HuH-7.5 (cell line): ENCODE data around the gene TSG101.

ENCODE experiments used
- DNase-seq: peaks from one replicate; pipeline ENCODE4 v3.0.0; 2011; ENCODE audit warnings: low spot score

The TSG101 gene

DNA sequence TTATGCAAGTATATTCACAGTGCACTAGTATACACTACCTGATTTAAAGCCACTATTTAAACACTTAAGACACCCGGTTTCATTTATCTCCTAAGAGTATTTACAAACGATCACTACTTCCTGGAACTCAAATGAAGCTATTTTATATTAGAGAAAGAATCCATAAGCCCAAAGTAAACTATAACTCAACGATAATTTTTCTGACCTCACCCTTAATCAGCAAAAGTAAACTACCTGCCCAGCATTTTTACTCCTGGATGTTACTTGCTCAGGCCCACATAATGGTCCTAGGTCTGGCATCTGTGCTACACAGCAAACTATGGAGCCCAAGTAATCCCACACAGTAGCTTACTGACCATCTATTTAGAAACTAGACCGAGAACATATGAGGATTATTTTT is 33.4 kb downstream of the TSG101 start:
- DNase-seq, result no peak

DNA sequence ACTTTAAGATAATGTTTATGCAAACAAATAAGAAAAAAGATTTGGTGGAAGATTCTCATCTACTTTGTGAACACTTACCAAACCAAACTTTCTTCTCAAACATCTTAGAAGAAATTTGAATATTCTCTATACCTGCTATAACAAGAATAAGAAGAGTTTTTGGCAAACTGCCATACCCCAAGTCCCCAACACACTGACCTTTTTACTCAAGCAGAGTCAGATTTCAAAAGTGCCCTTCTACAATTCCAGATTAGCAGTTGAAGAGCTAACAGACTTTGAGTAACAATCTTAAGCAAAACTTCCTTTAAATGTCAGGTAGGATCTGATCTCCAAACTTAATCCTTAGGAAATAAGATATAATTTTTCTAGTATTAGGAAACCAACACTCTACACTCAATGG is 33.9 kb downstream of the TSG101 start:
- no peak for DNase-seq

DNA sequence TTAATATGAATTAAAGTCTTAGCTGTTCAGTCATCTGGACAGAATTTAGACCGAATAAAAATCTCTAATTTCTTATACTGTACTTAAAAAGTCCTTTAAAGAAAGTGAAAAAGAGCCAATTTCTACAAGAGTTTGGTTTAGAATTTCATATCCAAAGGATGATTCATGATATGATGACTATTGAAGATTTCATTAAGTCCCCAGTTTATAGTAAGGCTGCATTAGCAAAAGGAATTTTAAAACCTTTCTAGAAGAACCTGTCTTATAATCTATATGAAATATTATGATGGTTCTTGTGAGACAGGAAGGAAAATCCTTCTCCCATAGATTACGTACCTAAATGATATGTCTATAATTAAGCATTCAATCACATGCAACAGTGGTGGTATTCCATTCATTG is 34.8 kb downstream of the TSG101 start:
- no peak for DNase-seq

DNA sequence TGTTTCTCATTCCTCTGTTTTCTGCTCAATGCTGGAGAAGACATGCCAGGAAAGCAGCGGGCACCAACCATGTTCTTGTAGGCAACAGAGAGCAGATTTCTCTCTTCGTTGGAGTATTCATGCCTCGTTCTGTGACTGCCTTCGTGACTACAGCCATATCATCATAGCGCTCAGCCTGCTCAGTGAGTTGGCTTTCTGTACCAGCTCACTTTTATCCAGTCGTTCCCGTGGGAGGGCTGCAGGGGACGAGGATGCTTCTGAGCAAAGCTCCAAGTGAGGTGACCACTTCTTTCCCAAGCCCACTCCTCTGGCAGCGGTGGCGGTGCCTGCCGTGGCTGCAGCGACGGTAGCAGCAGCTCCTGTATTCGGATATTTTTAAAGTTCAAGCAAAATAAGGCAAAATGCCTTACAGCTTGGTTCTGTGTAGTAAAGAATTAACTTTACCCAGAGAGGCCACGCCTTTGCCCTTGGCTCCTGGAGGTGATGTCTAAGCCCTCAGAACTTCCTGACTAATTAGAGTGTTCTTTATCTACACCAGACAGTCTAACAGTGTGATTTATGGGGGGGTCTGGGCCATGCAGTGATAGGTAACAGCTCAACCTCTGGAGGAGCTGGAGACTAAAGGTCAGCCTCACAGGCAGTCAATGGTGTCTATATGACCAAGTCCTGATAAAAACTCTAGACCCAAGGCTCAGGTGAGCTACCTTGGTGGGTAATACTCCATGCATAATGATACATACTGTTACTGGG is 35.8 kb downstream of the TSG101 start:
- DNase-seq, result no peak

DNA sequence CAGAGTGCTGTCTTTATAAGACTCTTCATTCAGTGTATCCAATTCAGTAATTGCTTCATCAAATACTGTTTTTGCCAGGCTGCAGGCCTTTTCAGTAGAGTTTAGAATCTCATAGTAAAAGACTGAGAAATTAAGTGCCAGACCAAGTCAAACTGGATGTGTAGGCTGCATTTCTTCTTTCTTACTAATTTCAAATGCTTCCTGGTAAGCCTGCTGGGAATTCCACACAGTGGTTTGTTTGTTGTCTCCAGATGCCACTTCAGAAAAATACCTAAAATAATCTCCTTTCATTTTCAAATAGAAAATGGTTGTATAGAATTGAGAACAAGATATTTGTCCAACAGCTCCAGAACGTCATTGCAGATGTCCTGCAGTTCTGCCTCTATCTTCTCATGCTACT is 36.4 kb downstream of the TSG101 start:
- no peak for DNase-seq

DNA sequence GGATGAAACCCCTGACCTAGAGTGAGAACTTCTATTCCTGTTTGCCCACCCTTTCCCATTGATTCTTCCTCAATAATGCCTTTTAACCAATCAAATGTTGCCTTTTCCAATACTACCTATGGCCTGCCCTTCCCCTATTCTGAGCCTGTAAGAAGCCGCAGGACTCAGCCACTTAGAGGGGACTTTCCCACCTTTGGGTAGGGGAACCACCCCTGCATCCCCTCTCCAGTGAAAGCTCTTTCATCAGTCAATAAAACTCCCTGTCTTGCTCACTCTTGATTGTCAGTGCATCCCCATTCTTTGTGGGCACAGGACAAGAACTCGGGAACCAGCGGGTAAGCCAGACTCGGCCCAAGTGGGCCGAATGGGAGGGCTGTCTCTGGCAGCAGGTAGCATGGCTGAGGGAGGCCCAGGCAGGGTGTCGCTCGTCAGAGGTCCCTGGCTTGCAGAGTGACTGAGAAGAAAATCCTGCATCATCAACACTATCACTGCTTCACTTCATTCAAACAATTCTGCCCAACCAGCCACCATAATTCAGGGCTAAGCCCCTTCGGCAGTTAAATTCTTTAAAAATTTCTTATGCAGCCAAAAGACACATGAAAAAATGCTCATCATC is 40.7 kb downstream of the TSG101 start:
- no peak for DNase-seq

DNA sequence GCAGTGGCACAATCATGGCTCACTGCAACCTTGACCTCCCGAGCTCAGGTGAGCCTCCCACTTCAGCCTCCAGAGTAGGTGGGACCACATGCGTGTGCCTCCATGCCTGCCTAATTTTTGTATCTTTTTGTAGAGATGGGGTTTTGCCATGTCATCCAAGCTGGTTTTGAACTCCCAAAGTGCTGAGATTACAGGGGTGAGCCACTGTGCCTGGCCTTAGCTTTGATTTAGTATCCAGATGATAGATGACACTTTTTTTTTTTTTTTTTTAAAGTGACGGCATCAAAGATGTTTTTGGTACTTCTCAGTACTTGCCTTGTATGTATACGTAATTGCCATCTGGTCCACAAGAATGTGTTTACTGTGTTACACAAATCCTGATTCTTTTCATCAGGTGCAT is 47.7 kb downstream of the TSG101 start:
- no peak for DNase-seq

DNA sequence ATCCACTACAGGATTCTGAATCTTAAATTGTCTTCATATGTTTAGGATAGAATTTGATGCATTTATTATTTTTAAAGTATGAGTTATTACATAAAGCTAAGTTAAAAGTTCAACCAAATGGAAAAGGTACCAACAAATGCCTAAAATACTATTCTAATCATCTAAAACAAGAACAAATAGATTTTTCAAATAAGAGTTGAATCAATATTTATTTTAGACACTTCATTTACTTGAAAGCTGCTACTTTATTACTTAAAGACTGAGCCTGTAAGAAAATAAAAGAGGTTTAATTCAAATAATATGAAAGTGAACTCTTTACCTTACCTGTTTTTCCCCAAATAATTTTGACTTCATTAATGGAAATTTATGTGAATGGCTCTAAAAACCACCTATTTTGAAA is 54.2 kb downstream of the TSG101 start:
- DNase-seq, result no peak

DNA sequence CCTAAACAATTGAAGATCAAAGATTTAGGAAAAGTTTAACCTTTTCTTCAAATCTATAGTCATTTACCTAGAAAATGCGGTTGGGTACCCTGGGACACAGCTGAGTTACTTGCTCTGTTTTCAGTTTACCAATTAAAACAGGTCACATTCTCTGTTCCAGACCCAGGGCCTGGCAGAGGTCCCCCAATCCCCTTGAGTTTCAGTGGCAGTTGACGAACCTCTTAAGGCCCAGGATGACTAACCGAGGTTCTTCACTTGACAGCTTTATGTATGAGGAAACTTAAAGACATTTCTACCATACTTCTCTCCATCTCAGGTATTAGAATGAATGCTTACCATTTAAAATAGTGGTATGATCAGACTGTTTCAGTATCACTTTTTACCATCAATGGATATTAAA is 54.7 kb downstream of the TSG101 start:
- DNase-seq, result no peak

DNA sequence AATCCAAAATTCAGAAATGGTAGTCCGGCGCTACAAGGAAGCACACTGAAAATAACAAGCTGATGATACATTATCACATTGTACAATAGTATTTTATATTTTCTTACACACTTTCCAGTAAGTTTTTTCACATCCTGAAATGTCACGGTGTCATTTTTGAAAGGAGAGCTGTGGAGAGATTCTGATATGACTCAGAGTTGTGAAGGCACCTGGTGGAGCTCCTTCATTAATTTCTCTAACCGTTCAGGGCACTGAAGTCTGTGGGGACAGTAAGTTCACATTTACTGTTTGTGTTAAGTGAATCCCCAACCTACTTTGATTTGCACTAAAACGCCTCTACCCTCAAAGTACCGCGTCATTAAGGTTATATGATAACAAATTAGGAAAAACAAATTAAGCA is 57.8 kb downstream of the TSG101 start:
- DNase-seq, result no peak

DNA sequence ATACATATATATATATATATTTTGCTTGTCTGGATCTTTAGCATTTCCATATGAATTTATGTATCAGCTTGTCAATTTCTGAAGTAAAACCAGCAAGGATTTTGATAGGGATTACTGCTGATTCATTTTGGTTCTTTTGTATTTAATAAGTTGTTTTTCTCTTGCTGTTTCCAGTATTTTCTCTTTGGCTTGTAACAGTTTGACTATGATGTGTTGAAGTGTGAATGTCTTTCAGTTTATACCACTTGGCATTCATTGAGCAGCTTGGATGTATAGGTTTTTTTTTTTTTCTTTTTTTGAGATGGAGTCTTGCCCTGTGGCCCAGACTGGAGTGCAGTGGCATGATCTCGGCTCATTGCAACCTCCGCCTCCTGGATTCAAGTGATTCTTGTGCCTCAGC is 58.7 kb downstream of the TSG101 start:
- no peak for DNase-seq

DNA sequence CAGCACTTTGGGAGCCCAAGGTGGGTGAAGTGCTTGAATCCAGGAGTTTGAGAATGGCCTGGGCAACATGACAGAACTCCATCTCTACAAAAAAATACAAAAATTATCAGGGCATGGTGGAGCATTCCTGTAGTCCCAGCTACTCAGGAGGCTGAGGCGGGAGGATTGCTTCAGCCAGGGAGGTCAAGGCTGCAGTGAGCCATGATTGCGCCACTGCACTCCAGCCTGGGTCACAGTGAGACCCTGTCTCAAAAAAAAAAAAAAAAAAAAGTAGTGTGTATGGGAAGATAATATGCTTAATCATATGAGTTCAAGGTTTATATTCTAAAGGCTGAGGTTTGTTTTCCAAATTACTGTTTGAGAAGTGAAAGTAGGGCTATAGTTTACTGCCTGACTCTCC is 60.3 kb downstream of the TSG101 start:
- DNase-seq, result no peak

DNA sequence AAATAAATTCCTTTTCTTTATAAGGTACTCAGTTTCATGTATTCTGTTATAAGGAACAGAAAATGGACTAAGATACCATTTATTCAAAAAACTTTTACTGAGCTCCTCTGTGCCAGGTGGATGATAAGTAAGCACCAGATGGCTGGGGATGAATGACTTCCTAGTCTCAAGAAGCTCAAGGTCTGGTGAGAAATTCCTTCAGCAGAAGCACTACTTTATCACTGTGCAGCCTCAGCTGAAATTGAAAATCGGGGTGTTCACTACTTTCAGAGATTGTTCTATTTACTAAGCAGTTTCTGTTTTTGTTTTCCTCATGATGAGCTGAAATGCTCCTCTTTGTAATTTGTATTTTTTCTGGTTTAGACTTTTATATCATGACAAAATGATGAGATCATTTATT is 63.3 kb downstream of the TSG101 start:
- DNase-seq, result no peak

DNA sequence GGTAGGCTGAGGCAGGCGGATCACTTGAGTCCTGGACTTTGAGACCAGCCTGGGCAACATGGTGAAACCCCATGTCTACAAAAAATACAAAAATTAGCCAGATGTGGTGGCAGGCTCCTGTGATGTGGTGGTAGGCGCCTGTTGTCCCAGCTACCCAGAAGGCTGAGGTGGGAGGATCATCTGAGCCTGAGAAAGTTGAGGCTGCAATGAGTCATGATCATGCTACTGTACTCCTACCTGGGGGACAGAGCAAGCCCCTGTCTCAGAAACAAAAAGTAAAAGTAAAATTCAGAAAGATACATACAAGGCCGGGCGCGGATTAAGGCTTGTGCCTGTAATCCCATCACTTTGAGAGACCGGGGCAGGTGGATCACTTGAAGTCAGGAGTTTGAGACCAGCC is 64.8 kb downstream of the TSG101 start:
- DNase-seq, result no peak

DNA sequence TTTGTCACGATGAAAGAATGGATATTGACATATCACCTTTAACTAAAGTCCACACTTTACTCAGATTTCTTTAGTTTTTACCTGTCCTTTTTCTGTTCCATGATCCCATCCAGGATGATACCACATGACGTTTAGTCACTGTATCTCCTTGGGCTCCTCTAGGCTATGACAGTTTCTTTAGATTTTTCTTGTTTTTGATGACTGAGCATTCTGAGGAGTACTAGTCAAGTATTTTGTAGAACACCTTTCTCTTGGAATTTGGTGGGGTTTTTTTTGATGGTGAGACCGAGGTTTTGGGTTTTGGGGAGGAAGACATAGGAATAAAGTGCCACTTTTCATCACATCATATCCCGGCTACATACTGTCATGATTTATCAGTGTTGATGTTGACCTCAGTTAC is 67.1 kb downstream of the TSG101 start:
- DNase-seq, result no peak

DNA sequence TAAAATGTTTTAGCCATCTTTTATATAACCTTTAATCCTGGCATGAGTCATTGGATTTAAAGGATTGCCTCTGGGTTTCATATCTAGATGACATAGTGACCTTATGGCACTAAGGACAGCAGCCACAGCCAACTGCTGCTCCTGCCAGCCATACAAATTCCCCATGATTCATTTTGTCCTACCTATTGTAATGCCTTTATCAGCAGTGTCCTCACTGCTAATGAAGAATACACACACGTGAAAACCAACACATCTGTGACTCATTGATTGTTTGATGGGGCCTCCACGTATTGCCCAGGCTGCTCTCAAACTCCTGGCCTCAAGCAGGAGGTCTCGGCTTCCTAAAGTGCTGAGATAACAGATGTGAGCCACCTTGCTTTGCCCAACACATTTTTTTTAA is 69.3 kb downstream of the TSG101 start:
- DNase-seq, result peak; percentile 16

DNA sequence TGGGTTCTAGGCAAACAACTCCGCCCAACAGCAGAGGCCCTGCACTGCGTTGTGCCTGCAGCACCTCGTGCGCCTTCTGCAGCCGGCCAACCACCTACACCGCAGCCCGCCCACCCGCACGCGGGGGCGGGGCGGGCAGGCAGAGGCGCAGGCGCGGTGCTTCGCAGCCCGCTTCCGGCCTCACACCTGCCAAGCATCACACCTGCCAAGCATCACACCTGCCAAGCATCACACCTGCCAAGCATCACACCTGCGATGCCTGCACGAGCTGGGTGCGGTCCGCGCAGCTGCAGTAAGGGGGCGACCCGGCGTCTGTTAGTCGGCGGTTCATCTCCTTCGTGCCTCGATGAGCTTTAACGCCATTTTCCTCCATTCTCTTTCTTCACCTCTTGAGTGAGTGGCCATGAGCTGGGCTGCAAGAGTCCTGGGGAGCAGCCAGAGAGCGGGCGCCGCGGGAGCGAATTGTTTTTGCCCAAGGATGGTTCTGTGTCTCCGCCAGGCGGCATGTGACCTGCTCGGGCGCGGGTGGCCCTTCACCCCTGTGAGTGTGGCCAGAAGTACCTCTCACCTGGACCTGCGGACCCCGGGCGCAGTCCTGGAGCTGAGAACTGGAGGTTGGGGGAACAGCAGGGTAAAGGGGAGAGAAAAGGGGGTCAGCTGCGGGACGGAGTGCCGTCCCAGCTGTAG is 70.9 kb downstream of the TSG101 start, which contains the start of gene LDHAL6A:
Gene LDHAL6A, plus strand, starts transcription at position 171 of the 687 bp plus-strand sequence. CDS start 825 bp downstream, outside the sequence.
- no peak for DNase-seq

DNA sequence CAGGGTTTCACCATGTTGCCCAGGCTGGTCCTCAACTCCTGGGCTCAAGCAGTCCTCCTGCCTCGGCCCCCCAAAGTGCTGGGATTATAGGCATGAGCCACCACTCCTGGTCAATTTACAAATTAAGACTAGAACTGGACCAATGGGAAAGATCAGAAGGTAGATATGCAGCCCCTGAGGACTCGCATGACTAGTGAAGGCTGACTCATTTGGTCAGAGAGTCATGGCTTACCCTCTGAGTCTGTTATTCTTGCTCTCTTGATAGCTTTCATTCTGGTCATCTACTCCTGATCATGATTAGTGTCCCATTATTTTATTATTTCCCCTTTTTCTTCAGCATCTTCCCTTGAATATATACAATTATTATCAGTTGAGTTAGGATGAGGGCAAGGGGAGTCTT is 73.8 kb downstream of the TSG101 start:
- no peak for DNase-seq

DNA sequence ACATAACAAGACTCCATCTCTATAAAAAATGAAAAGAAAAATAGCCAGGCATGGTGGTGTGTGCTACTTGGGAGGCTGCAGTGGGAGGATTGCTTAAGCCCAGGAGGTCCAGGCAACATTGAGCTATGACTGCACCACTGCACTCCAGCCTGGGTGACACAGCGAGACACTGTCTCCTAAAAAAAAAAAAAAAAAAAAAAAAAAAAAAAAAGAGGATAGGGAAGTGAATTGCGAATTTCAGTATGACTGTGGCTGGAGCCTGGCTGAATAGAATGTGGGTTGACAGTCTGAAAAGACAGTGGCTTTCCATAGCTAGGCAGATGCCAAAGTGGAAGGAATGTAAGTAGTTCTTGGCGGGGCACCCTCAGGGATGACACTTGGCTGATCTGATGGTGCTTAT is 77.5 kb downstream of the TSG101 start:
- DNase-seq, result no peak

DNA sequence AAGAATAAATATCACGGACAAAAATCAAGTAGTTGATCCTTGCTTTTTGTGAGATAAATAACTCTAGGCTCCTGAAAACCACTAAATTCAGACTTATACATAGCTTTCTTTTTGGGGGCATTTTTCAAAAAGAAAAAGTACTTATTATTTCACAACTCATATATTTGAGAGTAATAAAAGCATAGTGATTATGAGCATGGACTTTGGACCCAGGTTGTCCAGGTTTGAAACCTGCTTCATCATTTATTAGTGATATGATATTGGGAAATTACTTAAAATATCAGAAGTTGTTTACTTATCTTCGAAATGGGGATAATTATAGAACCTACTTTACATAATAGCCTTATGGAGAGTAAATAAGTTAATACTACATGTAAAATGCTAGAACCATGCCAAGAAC is 88.1 kb downstream of the TSG101 start:
- no peak for DNase-seq
